Osteoblast (primary cell): ENCODE results near the gene TRIOBP. TPM values are rescaled to one million over a fixed set of nuclear protein-coding genes. Genes with fewer than 3 reads are reported as not detected.

Source experiments
- DNase-seq: peaks from one replicate; pipeline ENCODE4 v3.0.0; 2011; ENCODE audit warnings: low spot score, mixed read lengths; ENCODE audit not compliant: insufficient read length; ENCODE audit errors: missing footprints
- H2AFZ ChIP-seq: 2 replicates; pipeline ENCODE4 v1.6.0; 2011; ENCODE audit warnings: mild to moderate bottlenecking, low read length
- H3K27ac ChIP-seq: 2 replicates; pipeline ENCODE4 v1.5.1; 2011; ENCODE audit warnings: mild to moderate bottlenecking, low read depth, low read length, moderate library complexity
- H3K27me3 ChIP-seq: 2 replicates; pipeline ENCODE4 v1.6.0; 2012; ENCODE audit warnings: mild to moderate bottlenecking, control low read depth, inconsistent platforms, low read length, moderate library complexity; ENCODE audit not compliant: insufficient read depth
- H3K36me3 ChIP-seq: 2 replicates; pipeline ENCODE4 v1.5.1; 2011; ENCODE audit warnings: mild to moderate bottlenecking, low read length, control low read depth, moderate library complexity; ENCODE audit not compliant: insufficient read depth
- H3K4me1 ChIP-seq: 2 replicates; pipeline ENCODE4 v1.5.1; 2011; ENCODE audit warnings: mild to moderate bottlenecking, low read length, control low read depth, moderate library complexity; ENCODE audit not compliant: insufficient read depth
- H3K4me2 ChIP-seq: 2 replicates; pipeline ENCODE4 v1.6.0; 2011; ENCODE audit warnings: mild to moderate bottlenecking, low read length; ENCODE audit not compliant: insufficient read depth
- H3K4me3 ChIP-seq: fragments of 200-600 bp; sonication (generic); 3 replicates; pipeline ENCODE4 v1.5.1; 2012; ENCODE audit warnings: mild to moderate bottlenecking, low read length, inconsistent platforms; ENCODE audit not compliant: insufficient read depth
- H3K79me2 ChIP-seq: 2 replicates; pipeline ENCODE4 v1.6.0; 2012; ENCODE audit warnings: mild to moderate bottlenecking, low read length, control low read depth, inconsistent platforms; ENCODE audit not compliant: insufficient read depth
- H3K9me3 ChIP-seq: 2 replicates; pipeline ENCODE4 v1.5.1; 2011; ENCODE audit warnings: low read depth, low read length, control low read depth
- H4K20me1 ChIP-seq: 2 replicates; pipeline ENCODE4 v1.6.0; 2012; ENCODE audit warnings: mild to moderate bottlenecking, low read length, control low read depth; ENCODE audit not compliant: insufficient read depth
- CTCF ChIP-seq: IDR thresholded peaks from 2 replicates; pipeline ENCODE4 v1.5.1; 2011; ENCODE audit warnings: mild to moderate bottlenecking, low read depth, low read length, moderate library complexity; ENCODE audit errors: extremely low read depth
- total RNA-seq: library from RNA; depleted of rRNA; stranded (reverse); fragments of >200 nt; gene quantifications from 2 replicates; pipeline ENCODE4 v1.2.3, GENCODE V29; 2012

The TRIOBP gene
- total RNA-seq, 1 donor = 162 TPM

GRCh38 chr22:37739035-37739434 lies 42.2 kb downstream of the TRIOBP start:
- no peaks in the 10 kb centered on the region for H3K79me2 ChIP-seq
- H3K4me1 ChIP-seq = peaks cover 43% of the 10 kb centered on the region
- no peak overlapping the region for H3K4me3 ChIP-seq
- no peak overlapping the region for H3K4me2 ChIP-seq
- no peaks in the 10 kb centered on the region for H3K9me3 ChIP-seq
- H3K27ac ChIP-seq = no peak overlapping the region
- no peaks in the 10 kb centered on the region for H4K20me1 ChIP-seq
- TF ChIP-seq CTCF = peak; percentile 29
- H3K36me3 ChIP-seq = no peaks in the 10 kb centered on the region
- peak overlapping the region; percentile 54 for H2AFZ ChIP-seq
- H3K27me3 ChIP-seq = no peaks in the 10 kb centered on the region
- peak; percentile 98 for DNase-seq

GRCh38 chr22:37739611-37740049 lies 42.8 kb downstream of the TRIOBP start:
- Histone ChIP-seq H2AFZ (peak overlapping the region; percentile 54), H3K79me2 (no peaks in the 10 kb centered on the region), H3K27ac (no peak overlapping the region), H3K9me3 (no peaks in the 10 kb centered on the region), H4K20me1 (no peaks in the 10 kb centered on the region), H3K4me2 (no peak overlapping the region), H3K36me3 (no peaks in the 10 kb centered on the region), H3K27me3 (no peaks in the 10 kb centered on the region), H3K4me1 (peaks cover 44% of the 10 kb centered on the region), H3K4me3 (no peak overlapping the region)
- DNase-seq = no peak
- TF ChIP-seq CTCF = no peak

GRCh38 chr22:37740455-37741311 lies 43.8 kb downstream of the TRIOBP start:
- TF ChIP-seq CTCF = no peak
- no peaks in the 10 kb centered on the region for H3K27me3 ChIP-seq
- H3K9me3 ChIP-seq = no peaks in the 10 kb centered on the region
- H3K36me3 ChIP-seq = no peaks in the 10 kb centered on the region
- no peaks in the 10 kb centered on the region for H4K20me1 ChIP-seq
- H2AFZ ChIP-seq = no peak overlapping the region
- no peak overlapping the region for H3K27ac ChIP-seq
- no peak for DNase-seq
- H3K4me2 ChIP-seq = no peak overlapping the region
- H3K79me2 ChIP-seq = peaks cover 6% of the 10 kb centered on the region
- H3K4me3 ChIP-seq = no peak overlapping the region
- H3K4me1 ChIP-seq = peaks cover 50% of the 10 kb centered on the region

GRCh38 chr22:37741312-37741795 lies 44.5 kb downstream of the TRIOBP start:
- H3K9me3 ChIP-seq = no peaks in the 10 kb centered on the region
- H3K79me2 ChIP-seq = peaks cover 8% of the 10 kb centered on the region
- H3K27me3 ChIP-seq = no peaks in the 10 kb centered on the region
- H3K4me3 ChIP-seq = no peak overlapping the region
- H3K36me3 ChIP-seq = no peaks in the 10 kb centered on the region
- peak; percentile 97 for DNase-seq
- no peak overlapping the region for H2AFZ ChIP-seq
- no peaks in the 10 kb centered on the region for H4K20me1 ChIP-seq
- TF ChIP-seq CTCF = no peak
- peaks cover 50% of the 10 kb centered on the region for H3K4me1 ChIP-seq
- H3K27ac ChIP-seq = peak overlapping the region; percentile 59
- H3K4me2 ChIP-seq = no peak overlapping the region
